ENCODE data around the gene SPATS2.
A peak's percentile ranks its signal among the peaks of the same experiment; 100 is the strongest.

Gene SPATS2

DNA sequence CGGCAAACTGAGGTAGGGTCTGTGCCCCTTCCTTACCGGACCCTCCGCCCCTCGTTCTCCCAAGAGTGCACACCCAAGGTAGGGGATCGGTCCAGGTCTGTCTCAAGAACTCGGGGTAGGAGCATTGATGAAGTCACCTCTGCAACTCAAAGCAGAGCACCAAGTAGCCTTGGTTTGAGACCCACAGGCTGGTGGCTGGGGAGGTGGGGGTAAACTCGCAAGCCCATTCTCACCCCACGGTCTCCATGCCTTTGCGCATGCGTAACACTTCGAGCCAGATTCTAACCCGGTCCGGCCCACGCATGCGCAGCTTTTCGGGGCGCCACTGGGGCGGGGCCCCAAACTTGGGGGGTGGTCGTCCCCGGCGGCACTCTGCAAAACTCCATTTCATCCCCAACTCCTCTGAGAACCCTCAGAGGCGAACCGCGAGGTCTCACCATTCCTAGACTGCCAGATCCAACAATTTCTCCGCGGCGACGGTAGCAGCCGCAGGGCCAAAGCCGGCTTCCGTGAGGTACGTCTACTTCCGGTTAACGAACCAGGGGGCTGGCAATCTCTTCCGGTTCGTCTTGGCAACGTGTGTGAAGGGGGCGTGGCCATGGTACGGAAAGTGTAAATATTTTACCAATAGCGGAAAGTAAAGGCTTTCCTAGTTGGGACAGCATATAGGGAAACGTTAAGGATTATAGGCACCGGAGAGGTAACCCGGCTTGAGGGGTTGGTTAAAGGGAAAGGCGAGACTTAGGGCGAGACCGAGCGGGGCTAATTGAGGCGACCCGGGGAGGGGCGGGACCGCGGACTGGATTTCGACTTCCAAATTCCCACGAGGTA is 200.6 kb downstream of the SPATS2 start, which contains the start of gene MCRS1:
Gene MCRS1 (minus strand): TSS at position 532 of the 831 bp plus-strand sequence. CDS start 1,411 bp downstream, outside the sequence.
- peak in 55 of 56 donors; percentile 38 to 97 (median 83) for DNase-seq

DNA sequence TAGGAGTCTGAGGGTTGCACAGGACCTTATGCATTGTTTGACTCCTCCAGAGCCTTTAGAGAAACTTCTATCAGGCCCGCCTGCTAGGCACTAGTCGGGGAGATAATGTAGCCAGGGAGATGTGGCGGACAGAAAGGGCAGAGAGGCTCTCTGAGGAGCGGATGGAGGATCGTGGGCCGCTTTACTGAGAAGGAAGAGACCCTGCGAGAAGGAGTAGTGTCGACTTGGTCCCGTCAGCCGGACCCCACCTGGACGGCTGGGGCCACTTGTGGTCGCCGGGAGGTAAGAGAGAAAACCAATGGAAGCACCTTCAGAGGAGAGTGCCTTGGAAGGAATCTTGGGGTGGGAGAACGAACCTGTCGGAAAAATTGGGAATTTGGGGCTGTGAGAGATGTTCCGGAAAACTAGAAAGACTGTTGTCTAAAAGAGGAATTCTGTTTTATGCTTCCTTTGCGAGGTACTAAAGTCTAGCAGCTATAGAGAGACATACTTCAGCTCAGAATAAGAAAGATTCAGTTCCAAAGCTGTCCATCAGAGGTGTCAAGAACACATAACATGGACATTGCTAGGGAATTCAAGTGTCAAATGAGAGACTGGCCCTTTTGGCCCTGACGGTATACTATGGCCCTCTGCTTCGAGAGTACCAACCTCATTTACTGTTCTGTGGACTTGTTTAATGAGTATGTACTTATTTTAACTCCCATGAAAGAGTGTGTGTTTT is 201.3 kb downstream of the SPATS2 start:
- DNase-seq = peak in 1 of 56 donors; percentile 57

Measured in amygdala (tissue), 56 donors.